GM19468 (cell line): ENCODE data around the gene PTPRT.

Experiments
- ATAC-seq: cut with Tn5 transposase; IDR thresholded peaks from one replicate; pipeline ENCODE4 v1.9.1; 2021; ENCODE audit warnings: mild to moderate bottlenecking, moderate library complexity, moderate number of reproducible peaks; ENCODE audit not compliant: unreplicated experiment; ENCODE audit errors: extremely low read depth

Gene PTPRT

DNA sequence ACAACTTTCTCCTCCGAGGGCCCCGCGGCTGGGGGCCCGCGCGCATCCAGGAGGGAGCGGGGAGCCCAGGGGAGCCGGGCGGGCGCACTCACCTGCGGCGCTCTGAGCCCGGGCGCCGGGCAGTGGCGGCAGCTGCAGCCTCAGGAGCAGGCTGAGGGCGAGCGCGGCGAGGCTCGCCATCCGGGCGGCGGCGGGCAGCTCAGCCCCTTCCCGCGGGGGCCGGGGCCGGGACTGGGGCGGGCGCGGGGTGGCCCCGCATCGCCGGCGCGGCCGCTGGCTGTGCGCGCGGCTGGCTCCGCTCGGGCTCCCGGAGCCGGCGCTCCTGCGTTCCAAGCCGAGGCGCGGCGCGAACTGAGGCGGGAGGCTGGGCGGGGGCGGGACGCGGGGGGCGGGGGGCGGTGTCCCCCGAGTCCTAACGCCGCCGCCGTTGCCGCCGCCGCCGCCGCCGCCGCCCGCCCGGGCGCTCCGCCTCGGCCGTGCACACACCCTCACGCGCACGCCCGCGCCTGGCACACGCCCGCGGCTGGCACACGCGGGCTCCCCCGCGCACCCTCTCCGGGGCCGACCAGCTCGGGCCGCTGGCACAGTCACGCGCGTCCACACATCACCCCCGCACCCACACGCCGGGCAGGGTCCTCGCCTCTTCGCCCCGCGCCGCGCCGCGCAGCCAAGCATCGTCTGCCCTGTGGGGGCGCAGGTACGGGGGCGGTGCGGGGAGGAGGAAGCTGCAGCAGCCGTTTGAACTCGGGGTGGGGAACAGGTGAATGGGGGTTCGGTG, at the start of gene PTPRT:
Gene PTPRT (minus strand): TSS at position 353 of the 778 bp plus-strand sequence. CDS start 173 bp downstream, at position 180.
- no peak for ATAC-seq

DNA sequence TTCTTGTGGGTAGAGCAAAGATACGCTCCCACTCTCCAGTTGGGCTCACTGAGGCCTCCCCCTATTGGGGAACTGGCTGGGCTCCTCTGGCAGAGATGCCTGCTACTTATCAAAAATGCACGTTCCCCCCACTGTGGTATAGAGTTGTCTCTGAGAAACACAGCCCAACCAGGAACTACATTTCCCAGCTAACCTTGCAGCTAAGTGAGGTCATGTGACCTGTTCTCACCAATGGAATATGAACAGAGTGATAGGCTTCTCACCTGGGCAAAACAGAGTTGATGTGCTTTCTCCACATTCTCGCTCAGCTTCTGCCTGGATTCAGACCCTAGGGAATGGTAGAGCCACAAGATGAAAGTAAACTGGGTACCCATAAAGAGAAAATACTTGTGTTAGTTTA, 49.1 kb upstream of the PTPRT start:
- no peak for ATAC-seq

DNA sequence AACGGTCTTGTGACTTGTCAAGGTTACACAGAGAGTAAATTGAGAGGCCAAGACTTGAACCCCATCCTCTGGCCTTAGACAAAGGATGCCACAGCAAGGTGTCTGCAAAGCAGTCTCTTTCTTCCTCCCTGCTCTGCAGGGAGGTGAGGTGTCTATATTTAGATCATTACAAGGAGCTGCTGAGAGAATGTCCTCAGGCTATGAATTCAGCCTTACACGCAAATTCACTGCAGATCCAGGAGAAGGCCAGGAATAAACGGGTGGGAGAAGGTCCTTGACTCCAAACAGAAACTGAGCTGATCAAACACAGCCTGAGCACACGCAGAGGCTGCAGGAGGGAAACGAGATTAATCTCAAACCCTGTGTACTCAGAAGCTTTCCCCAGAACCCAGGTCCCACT, 48.6 kb upstream of the PTPRT start:
- no peak for ATAC-seq

DNA sequence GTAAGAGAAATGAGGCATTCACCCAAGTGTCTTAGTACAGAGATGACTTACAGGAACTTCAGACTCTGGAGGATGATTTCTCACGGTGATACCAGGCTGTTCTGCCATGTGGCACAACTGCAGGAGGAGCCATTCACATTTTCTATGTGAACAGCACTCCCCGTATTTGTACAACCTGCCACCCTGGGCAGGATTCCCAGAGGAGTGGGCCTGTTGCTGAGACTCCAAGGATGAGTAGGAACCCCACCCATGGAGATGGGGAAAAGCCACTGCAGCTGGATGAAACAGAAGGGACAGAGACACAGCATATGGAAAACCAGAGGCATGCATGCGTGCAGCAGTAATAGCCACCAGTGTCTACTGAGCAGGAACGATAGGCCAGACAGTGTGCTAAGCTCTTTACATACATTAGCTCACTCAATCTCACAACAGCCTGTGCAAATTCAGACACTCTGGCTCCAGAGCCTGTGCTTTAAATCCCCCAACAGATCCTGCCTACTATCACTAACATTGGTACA, 48.0 kb upstream of the PTPRT start:
- ATAC-seq = no peak

DNA sequence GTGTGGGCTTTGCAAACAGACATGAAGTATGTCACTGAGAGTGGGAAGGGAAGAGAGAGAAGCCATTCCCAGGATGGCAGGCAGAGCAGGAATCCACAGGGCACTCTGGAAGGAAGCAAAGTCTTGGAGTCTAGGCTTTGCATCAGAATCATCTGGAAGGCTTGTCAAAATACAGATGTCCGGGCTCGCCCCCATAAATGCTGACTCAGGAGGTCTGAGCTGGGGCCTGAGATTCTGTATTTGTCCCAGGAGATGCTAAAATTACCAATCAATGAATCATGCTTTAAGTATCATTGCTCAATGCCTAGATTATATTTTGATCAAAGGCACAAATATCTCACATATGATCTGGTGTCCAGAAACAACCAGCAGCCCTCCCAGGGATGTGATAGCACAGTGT, 46.3 kb upstream of the PTPRT start:
- no peak for ATAC-seq

DNA sequence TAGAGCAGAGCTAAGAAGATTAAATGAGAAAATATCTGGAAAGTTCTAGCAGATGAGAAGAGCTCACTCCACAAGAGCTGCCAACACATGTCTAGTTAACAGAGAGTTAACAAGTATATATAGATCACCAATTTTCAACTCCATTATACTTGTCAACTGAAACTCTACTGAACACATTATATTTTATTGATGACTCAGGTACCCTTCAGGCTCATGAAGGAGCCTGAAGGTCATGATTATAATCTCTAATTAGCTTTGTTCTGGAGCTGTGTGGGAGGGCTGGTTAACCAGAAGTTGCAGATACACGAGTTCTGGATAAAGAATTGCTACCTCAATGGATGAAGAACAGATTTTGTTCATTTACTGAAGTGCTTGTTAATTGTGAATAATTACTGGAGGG, 42.1 kb upstream of the PTPRT start:
- no peak for ATAC-seq

DNA sequence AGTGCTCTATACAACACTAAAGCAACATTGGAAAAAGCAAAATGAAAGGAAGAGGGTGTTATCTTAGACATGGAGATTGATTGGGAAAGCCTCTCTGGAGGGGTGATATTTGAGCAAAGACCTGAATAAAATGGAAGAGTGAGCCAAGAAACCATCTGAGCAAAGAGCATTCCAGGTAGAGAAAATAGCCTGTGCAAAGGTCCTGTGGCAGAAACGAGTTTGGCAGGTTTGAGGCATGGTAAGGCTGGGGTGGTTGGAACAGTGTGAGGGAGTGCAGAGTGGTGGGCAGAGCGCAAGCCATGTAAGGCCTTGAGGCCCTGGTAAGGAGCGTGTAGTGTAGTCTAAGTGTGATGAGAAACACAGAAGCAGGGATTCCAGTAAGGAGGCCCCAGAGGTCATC, 40.0 kb upstream of the PTPRT start:
- no peak for ATAC-seq

DNA sequence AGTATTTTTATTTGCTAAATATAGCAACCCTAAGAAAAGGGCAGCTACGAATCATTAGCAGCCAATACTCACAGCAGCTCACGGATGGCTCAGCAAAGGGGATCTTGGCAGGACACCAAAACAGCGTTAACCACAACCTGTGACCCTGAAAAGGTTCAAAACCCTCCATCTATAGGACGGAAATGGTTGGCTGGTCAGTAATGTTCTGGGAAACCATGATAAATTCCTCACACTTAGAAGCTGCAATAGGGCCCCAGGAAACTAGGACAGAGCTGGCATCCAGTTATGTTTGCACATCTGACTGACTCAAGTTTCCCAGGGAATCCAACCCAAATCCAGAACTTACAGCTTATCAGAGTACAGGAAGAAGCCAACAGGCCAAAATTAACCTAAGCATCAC, 30.9 kb upstream of the PTPRT start:
- ATAC-seq = no peak

DNA sequence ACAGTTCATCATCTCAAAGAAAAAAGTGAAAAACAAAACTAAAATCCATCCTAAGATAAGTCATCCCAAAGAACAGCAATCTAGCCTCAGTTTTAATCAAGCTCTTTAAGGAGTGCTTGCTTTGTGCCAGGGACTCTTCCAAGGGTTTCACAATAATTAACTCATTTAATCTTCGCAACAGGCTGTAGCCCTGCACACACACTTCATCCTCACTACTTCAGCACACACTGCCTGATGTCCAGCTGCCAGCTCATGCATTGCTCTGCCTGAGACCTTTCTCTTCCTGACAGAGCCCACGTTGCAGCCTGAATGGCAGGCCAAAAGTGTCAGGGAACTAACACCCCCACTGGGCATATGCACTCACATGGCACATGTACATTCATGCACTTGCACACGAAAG, 21.2 kb upstream of the PTPRT start:
- no peak for ATAC-seq

DNA sequence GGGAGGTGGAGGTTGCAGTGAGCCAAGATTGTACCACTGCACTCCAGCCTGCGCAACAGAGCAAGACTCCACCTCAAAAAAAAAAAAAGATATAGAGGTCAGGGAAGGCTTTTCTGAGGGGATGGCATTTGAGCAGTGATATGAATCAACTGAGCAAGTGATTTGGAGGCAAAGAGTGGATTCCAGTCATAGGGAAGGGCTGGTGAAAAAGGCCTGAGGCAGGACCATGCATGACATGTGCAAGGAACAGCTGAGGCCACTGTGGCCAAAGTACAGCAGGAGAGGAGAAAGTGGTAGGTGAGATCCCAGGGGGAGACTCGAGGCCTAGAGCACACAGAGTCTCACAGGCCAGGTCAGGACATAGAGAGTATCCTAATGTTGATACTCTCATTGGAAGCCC, 20.1 kb upstream of the PTPRT start:
- ATAC-seq = no peak

DNA sequence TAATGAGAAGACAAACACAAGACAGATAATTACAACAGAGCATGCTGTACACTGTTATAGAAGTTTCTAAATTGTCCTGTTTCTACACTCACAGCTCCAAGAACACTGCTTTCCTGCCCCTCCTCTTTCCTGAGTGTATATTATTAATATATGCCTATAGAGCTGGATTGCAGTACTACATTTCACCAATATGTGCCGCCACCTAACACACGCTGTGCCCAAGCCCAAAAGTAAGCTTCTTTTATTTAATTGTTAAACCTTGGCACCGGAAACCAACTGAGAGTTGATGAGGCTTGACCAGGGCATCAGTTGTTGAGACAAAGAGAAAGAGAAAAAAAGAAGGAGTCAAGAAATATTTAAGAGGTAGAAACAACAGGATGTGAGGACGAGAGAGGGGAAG, 16.0 kb upstream of the PTPRT start:
- ATAC-seq = no peak

DNA sequence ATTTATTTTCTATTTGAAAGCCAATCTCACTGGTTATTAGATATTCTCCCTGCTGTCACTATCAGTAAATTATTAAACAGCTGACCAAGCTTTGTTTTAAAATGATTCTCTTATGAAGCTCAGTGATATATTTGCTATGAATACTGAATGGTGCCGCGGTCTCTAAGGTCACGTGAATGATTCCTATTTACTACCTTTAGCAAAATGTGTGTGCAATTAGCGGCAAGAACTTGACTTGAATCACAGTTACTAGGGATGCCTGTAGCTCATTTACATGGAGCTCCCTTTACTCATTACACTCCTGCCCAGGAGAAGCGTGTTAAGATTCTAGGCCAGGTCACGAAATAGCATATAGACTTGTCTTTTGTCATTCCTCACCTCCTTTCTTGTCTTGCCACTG, 12.4 kb upstream of the PTPRT start:
- no peak for ATAC-seq

DNA sequence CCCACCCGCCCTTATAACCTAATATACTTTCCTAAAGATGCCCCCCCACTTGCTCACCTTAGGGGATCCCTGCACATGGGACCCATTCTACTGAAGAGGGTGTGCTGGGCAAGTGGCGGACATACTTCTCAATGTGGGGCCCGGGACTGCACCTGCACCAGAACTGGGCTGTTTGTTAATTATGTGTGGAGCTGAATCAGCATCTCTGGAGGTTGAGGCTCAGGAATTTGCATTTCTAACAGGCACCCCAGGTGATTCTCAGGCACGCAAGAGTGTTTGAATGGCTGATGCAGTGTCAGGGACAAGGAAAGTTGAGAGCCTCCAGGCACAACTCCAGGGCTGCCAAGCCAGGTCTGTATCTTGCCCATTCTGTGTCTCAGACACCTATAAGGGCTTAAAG, 8.9 kb upstream of the PTPRT start:
- no peak for ATAC-seq

DNA sequence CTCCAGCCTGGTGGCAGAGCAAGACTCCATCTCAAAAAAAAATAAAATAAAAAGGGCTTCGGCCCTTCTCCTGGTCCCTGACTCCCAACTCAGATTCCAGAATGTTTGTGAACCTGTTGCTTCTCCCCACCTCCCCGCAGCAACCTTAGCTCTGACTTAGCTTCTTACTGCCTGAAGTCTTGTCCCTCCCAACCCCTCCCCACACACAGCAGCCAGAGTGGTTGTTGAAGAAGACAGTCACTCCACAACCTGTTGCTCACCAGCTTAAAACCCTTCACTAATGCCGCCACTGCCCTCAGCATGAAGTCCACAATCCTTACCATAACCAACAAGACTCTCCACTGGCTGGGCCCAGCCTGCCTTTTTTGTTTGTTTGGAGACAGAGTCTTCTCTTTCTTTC, 6.5 kb upstream of the PTPRT start:
- ATAC-seq = no peak

DNA sequence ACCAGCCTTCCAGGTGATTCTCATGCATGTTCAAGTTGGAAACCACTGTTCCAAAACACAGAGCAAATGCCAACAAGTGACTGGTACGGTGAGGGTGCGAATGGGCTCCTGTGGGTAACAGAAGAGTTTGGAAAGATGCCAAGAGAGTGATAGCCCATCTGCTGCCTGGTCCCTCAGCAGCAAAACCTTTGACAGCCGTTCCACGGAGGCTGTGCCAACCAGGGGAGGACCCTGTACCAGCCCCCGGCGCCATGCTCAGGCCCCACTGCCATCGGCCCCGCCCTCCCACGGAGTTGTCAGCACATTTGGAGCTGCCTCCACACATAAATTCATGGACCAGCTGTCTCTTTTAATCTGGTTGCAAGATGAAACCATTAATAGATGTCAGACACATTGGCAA, 4.4 kb upstream of the PTPRT start:
- no peak for ATAC-seq

DNA sequence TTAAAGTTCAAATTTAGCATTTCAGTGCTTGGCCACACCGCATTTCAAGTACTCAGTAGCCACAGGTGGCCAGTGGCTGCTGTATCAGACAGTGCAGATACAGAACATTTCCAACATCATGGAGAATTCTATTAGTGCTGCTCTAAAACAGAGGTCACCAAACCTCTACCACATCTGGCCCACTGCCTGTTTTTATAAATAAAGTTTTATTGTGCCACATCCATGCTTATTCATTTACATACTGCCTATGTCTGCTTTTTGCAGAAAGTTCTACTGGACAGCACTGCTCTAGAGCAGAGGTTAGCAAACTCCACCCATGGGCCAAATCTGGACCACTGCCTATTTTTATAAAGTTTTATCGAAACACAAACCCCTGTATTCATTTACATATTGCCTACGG, 3.7 kb upstream of the PTPRT start:
- no peak for ATAC-seq

DNA sequence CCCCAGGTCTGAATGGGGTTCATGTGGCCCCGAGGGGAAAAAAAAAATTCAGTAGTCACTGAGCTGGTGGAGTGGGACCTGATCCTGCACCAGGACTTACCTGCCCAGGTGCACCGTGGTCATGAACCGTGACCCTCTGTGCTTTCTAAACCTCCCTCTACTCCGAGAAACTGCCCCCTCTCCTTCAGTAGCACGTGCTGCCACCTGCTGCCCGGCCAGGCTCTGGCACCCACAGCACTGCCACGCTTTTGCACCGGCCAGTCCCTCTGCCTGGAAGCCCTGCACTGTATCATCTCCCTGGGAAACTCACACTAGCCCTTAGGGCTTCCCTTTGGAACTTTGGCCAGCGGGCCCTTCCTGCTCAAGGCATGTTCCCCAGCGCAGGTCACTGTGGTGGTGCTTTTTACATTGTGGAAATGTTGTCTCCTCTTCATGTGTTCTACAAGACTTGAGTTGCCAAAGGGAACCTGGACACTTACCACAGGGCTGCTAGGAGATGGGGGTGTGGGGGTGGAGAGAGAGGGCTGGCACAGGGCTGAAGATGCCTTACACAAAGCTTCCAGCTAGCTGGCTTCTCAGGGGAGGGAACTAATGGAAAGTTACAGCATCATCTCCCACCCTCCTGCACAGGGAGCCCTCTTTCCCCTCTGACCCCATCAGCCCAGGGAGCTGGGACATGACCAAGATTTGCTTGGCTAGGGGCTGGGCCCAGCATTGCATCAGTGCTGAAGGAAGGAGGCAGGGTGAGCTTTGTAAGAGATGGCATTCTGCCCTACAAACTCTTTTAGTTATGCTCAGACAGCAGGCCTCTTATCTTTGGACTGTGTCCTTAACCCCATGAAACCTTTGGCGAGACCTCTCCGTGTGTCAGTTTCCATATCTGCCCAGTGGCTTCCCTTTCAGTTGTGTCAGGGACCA, 2.5 kb upstream of the PTPRT start:
- ATAC-seq = no peak

DNA sequence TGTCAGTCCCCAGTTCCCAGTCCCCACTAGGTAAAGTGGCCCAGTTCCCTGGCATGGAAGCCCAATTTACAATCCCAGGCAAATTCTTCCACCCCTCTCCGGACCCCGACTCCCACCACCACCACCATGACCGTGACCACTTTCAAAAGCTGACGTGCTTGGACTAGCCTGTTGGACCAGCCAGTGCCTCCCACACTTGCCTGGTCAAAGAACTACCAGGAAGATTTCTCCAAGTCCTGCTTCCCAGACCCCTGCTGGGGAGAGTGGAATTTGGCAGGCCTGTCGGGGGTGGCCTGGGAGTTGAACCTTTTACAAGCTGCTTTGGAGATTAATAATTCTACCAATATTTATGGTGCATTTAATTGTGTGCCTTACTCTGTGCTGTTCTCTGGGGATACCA, 1.4 kb upstream of the PTPRT start:
- ATAC-seq = no peak

DNA sequence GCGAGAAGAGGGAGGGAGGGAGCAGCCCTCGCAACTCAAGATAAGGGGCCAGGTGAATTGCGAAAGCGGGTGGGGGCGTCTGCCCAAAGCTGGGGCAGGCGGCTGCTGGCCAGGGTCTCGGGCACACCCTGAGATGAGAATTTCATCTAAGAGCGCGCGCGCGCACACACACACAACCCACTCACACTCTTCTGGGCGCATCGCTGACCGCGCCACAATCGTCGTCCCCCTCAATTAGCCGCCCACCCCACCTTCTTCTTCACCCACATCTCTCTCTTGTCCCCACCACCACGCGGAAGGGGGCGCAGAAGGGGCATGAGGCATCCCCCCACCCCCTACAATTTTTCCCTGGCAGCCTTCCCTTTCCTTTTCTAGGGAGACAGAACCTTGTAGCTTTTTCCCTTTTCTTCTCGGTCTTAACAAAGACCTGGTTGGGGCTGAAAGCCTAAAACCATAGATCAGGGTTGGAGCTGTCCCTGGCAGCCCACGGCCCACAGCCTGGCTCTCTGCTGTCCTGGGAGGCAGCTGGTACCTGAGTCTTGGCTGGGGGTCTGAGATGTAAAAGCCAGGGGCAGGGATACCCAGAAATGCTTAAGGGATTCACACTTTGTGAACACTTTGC, 737 bp upstream of the PTPRT start:
- ATAC-seq = no peak

DNA sequence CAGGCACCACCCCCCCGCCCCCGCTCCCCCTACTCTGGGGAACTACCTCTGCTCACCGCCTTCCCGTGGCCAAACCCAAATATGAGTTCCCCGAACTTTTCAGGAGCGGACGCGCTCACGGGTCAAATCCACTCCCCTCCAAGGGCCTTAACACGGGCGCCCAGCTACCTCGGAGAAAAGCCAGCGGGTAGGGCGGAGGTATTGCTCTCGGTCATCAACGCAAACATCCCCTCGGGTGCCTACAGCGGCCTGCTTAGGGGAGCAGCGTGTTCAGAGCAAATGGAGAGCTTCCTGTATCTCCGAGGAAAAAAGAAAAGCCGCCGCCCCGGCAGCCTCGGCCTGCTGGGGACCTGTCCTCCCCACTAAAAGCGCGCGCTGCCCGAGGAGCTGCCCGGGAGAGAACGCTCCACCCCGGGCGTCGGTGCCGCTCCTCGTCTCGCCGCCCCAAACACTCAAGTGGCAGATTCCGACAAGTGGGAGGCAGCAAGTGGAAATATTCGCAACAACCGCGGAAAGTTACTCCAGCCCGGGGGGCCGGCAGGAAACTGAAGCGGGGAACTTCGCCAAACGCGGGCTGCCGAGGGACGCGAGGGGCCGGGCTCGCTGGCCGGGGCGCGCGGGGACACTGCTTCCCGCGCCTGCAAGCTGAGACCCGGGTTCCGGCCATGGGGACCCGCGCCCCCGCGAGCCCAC, 699 bp downstream of the PTPRT start:
- no peak for ATAC-seq
